Measurements from ENCODE around the gene DAB2.

The DAB2 gene

GRCh38 chr5:39447968-39448367 is 23.2 kb upstream of the DAB2 start:
- no peak for DNase-seq (ENCODE audit: low read depth)

GRCh38 chr5:39447059-39447458 is 22.3 kb upstream of the DAB2 start:
- no peak for DNase-seq (ENCODE audit: low read depth)

- DNase-seq (ENCODE audit: low read depth), result no peak
These were observed 21.5 kb upstream of the DAB2 start for GRCh38 chr5:39446231-39446630.

- no peak for DNase-seq (ENCODE audit: low read depth)
These were observed 19.1 kb upstream of the DAB2 start for GRCh38 chr5:39443911-39444310.

- DNase-seq (ENCODE audit: low read depth), result no peak
These were observed 18.2 kb upstream of the DAB2 start for GRCh38 chr5:39442991-39443390.

GRCh38 chr5:39441838-39442237 is 17.1 kb upstream of the DAB2 start:
- DNase-seq (ENCODE audit: low read depth), result no peak

- DNase-seq (ENCODE audit: low read depth), result no peak
These were observed 16.3 kb upstream of the DAB2 start for GRCh38 chr5:39440958-39441624.

GRCh38 chr5:39440192-39440957 is 15.6 kb upstream of the DAB2 start:
- no peak for DNase-seq (ENCODE audit: low read depth)

- DNase-seq (ENCODE audit: low read depth), result no peak
These were observed 14.9 kb upstream of the DAB2 start for GRCh38 chr5:39439582-39440162.

- DNase-seq (ENCODE audit: low read depth), result no peak
These were observed 12.7 kb upstream of the DAB2 start for GRCh38 chr5:39437467-39437866.

- no peak for DNase-seq (ENCODE audit: low read depth)
These were observed 9.1 kb upstream of the DAB2 start for GRCh38 chr5:39433848-39434247.

- no peak for DNase-seq (ENCODE audit: low read depth)
These were observed 8.1 kb upstream of the DAB2 start for GRCh38 chr5:39432696-39433530.

GRCh38 chr5:39430461-39430860 is 5.7 kb upstream of the DAB2 start:
- no peak for DNase-seq (ENCODE audit: low read depth)

GRCh38 chr5:39428640-39429039 is 3.9 kb upstream of the DAB2 start:
- DNase-seq (ENCODE audit: low read depth), result no peak

GRCh38 chr5:39427633-39428032 is 2.9 kb upstream of the DAB2 start:
- no peak for DNase-seq (ENCODE audit: low read depth)

- DNase-seq (ENCODE audit: low read depth), result no peak
These were observed 2.4 kb upstream of the DAB2 start for GRCh38 chr5:39427229-39427628.

- DNase-seq (ENCODE audit: low read depth), result no peak
These were observed 1.9 kb upstream of the DAB2 start for GRCh38 chr5:39426746-39427105.

GRCh38 chr5:39426051-39426745 is 1.4 kb upstream of the DAB2 start:
- DNase-seq (ENCODE audit: low read depth), result no peak

- no peak for DNase-seq (ENCODE audit: low read depth)
These were observed 1.4 kb downstream of the DAB2 start for GRCh38 chr5:39423331-39423751.

GRCh38 chr5:39422728-39423285 is 2.0 kb downstream of the DAB2 start:
- DNase-seq (ENCODE audit: low read depth), result no peak

- no peak for DNase-seq (ENCODE audit: low read depth)
These were observed 2.7 kb downstream of the DAB2 start for GRCh38 chr5:39422036-39422606.

All from GM04503 (cell line).